Stomach (tissue), 4 donors: ENCODE data around the gene WT1.

Source experiments
- CTCF ChIP-seq, 7 experiments: fragments of 450-650 bp in 4 of 7; fragments of 200-600 bp in 3 of 7; sonication (generic) in 3 of 7; IDR thresholded peaks; one replicate each; pipeline ENCODE4 v1.5.1; 2016 to 2019; ENCODE audit warnings: antibody characterized with exemption in 7 of 7, control low read depth in 2 of 7, mild to moderate bottlenecking in 1 of 7
- EP300 ChIP-seq: sonication (generic); formaldehyde crosslinking; IDR thresholded peaks from one replicate; pipeline ENCODE4 v1.6.1; 2017; ENCODE audit warnings: antibody characterized with exemption
- POLR2A ChIP-seq, 4 donors: fragments of 450-650 bp; IDR thresholded peaks; one replicate each; pipeline ENCODE4 v1.6.1; 2016; ENCODE audit warnings: antibody characterized with exemption in 4 of 4, control low read depth in 2 of 4, mild to moderate bottlenecking in 1 of 4, moderate library complexity in 1 of 4
- POLR2AphosphoS5 ChIP-seq, 3 donors: sonication (generic); formaldehyde crosslinking; IDR thresholded peaks; one replicate each; pipeline ENCODE4 v1.6.1; 2016; ENCODE audit warnings: antibody characterized with exemption in 3 of 3

- no peak for TF ChIP-seq CTCF (IDR thresholded peaks at IDR 0.05)
- no peak for TF ChIP-seq EP300
- no peak for TF ChIP-seq POLR2A (IDR thresholded peaks at IDR 0.05)
- no peak for TF ChIP-seq POLR2AphosphoS5 (IDR thresholded peaks at IDR 0.05)
Observed at GRCh38 chr11:32456864-32457263, 21.5 kb upstream of the WT1 start.
